ENCODE results near the gene MYO10. TPM values are rescaled to one million over a fixed set of nuclear protein-coding genes. Genes with fewer than 3 reads are reported as not detected.
A peak's percentile ranks its signal among the peaks of the same experiment; 100 is the strongest.

Gene MYO10
- polyA plus RNA-seq, 10 donors: 19.9 to 38.1 (median 28.8) TPM

DNA sequence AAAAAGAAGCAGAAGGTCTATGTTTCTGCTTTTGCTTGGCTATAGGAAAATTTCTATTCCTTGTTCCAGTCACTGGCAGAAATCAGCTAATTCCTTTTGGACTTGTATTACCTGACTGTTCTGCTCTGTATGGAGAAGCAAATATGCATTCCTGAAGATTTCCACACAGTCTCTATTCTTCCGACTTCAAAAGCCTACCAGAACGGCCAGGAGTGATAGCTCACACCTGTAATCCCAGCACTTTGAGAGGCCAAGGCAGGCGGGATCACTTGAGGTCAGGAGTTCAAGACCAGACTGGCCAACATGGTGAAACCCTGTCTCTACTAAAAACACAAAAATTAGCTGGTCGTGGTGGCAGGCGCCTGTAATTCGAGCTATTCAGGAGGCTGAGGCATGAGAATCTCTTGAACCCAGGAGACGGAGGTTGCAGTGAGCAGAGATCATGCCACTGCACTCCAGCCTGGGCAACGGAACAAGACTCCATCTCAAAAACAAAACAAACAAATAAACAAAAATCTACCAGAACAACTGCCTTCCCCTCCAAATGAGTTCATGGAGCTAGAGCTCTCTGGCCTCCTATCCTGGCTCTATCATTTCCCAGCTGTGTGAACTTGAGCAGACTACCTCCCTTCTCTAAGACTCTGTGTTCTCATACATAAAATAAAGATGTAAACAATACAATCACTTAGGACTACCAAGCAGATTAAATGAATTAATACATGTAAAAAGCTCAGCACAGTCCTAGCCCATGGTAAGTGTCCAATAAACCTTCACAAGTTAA lies 17.0 kb downstream of the MYO10 start:
- DNase-seq: no peak

DNA sequence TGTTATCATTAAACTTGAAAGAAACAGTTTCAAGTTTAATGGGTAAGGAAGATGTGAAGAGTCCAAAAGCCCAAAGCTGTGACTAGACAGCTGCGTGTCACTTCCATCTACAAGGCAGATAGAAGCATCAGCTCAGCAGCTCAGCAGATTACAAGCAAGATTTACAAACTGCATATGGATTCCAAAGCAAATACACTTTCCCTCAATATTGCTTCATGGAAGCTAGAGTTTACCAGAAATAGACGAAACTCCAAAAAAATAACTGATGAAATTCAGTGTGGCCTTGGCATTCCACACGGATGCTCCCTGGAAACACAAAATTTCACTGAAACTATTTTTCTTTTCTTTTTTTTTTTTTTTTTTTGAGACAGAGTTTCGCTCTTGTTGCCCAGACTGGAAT lies 17.9 kb downstream of the MYO10 start:
- DNase-seq: no peak

DNA sequence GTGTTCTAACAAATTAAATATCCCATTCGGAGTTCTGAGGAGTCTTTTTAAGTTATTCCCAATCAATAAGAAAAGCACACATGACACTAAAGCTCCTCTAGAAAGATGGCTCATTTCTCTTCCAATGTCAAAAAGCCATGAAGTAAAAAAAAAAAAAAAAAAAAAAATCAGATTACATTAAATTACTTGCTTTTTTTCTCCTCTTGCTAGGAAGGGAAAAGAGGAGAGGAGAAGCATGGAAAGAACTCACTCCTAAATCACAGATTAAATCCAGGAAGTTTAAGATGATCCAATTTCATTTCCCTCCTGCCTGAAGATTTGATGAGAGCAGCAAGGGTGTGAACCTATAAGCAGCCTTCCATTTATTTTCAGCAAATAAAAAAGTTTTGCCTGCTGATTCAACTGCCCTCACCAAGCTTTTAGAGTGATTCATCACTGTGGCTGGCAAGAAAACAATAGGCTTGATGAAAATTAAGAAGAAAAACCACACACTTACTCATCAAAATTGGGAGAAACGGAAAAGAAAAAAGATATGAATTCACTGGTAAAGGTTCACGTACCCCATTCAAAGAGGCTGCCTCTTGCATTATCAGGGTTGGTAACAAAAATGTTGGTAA lies 19.7 kb downstream of the MYO10 start:
- DNase-seq: peak in 1 of 3 donors; percentile 91

- DNase-seq: no peak
Measured at GRCh38 chr5:16914584-16914983, 21.5 kb downstream of the MYO10 start.

DNA sequence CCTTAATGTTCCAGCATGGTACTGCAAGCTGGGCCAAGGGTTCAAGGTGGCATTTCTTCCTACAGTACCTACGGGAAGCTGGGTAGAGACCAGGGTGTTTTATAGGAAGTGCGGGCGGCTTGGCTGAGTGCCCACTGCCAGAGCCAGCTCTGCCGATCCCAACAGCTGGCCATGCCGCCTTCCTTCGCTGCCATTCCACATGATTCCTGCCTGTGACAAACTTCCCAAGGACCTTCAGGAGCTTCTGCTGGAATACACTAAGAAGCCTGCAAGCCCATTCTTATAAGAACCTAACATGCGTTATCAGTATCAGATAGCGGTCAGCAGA lies 22.0 kb downstream of the MYO10 start:
- no peak for DNase-seq

DNA sequence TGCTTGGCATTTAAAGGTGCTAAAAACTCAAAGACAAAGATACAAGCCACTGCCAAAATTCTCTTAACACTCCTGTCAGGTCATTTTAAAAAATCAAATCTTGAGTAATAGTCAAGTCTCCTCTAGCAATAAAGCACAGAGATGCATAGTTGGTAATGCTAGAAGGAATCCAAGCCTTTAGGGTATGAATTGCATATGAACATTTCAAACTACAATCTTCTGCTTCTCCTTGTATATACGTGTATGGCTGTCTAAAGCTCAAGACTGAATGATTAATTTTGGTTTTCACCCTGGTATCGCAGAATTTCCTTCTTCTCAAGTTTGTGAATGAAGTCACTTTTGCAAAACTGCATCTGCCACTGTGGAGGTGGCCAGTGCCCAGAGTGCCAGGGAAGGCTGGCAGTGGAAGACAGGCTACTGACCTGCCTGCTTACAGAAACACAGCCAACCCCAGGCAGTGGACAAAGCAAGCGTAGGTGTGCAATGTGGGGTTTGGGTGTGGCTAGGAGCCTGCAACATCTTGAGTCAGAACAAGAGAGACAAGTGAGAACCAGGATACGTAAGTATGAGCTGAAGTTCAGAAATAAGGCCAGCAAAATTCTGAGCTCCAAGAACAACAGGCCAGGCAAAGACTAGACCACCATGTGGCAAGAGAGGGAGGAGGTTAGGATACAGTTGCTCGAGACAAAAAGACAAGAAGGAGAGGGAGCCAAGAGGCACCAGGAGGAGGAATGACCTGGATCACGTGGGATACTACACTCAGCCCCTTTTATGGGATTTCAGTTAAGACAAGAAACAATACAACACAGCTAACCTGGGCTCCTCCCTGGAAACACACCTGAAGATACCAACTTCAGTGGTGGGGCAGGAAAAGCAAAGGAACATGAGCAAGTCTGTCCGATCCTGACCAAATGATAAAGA lies 22.6 kb downstream of the MYO10 start:
- DNase-seq: no peak

DNA sequence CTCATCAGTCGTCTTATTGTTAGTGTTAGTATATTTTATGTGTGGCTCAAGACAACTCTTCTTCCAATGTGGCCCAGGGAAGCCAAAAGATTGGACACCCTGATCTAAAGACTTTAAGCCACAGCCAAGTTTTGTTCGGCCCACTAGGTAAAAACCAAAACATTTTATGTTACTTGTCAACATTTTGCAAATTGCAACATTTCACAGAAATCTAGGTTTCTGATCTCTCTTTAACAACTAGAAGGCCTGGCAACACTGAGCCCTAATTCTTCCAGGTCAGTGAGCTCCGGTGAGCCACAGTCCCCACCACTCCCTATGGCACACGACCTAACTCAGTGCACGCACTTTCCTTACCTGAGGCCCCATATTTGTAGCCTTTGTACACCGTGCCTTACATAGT lies 24.0 kb downstream of the MYO10 start:
- no peak for DNase-seq

DNA sequence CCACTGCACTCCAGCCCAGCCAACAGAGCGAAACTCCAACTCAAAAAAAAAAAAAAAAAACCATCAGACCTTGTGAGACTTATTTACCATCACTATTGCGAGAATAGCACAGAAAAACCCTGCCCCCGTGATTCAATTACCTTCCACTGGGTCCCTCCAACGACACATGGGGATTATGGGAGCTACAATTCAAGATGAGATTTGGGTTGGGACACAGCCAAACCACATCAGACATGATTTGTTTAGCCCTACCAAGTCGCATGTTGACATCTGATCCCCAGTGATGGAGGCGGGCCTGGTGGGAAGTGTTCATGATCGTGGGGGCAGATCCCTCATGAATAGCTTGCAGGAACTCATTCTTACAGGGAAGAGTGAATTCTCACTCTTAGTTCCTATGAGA lies 26.6 kb downstream of the MYO10 start:
- DNase-seq: no peak

DNA sequence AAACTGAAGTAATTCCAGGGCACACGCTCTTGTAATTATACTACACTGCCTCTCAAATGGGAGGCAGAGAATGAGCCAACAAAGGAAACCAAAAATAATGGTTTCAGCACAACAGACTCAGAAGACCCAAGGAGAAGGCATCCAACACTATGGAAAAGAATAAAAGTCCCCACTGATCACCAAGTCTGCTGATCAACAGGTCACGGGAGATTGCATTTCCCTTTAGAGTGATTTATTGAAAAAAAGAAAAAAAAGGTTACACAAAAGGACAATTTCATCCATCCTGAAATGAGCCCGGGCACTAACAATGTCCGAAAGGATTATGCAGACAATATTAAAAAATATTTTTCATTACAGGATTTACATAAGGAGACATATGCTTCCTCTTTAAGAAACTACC lies 28.8 kb downstream of the MYO10 start:
- DNase-seq: no peak

DNA sequence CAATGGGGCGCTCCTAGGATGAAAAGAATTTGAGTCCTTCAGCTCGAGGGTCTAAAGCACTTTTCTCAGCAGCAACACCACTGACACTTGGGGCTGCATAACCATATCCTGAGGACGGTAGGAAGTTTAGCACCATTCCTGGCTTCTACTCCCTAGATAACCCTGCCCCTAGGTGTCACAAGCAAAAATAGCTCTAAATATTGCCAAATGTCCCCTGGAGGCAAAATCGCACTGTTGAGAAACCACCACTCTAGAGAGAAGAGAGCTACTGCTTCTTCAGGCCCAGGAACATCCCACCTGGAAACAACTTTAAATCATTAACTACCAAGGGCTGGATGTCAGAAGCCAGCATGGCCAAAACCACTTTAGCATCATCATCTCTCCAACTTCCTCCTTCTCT lies 29.8 kb downstream of the MYO10 start:
- no peak for DNase-seq

DNA sequence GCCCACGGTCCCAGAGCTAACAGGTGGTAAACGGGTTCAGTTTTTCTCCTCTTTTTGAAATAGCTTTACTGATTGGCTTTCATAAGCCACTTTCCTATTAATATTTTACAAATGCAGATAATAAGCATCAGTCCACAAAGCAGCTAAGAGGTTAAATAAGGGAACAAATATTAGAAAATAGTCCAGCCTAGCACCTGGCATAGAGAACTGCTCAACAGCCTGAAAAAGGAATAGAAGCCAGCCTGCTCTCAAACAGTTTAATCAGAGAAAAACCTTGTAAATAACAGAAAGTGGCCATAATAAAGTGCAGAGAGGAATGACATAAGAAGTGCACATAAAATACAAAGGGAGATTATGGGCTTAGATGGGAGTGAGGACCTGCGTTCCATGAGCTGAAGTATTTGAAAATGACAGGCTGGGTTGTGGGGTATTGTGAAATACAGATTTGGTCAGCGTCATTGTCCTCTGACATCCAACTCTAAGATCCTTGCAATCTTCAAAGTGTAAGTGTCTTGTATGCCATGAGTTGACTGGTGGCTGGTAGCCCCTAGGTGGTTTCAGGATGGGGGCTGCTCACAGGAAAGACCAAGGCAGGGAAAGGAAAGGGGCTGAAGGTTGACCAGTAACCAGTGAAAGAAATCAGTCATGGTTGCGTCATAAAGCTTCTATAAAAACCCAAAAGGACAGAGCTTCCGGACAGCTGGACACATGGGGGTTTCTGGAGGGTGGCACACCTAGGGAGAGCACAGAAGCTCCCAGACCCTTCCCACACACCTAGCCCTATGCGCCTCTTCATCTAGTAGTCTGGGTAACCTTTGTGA lies 32.4 kb downstream of the MYO10 start:
- no peak for DNase-seq

DNA sequence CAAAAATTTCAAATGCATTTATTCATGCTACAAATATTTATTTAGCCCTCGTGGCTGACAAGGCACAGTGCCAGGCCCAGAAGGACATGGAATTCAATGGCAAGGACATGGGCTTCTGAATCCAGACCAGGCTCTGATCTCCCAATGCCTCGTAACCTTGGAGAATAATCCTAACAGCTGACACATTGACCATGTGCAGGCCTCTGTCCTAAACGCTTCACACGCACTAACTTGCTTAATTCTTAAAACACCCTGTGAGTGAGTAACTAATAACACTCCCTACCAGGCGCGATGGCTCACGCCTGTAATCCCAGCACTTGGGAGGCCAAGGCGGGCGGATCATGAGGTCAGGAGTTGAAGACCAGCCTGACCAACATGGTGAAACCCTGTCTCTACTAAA lies 33.2 kb downstream of the MYO10 start:
- DNase-seq: peak; percentile 35 to 64 (median 63)

DNA sequence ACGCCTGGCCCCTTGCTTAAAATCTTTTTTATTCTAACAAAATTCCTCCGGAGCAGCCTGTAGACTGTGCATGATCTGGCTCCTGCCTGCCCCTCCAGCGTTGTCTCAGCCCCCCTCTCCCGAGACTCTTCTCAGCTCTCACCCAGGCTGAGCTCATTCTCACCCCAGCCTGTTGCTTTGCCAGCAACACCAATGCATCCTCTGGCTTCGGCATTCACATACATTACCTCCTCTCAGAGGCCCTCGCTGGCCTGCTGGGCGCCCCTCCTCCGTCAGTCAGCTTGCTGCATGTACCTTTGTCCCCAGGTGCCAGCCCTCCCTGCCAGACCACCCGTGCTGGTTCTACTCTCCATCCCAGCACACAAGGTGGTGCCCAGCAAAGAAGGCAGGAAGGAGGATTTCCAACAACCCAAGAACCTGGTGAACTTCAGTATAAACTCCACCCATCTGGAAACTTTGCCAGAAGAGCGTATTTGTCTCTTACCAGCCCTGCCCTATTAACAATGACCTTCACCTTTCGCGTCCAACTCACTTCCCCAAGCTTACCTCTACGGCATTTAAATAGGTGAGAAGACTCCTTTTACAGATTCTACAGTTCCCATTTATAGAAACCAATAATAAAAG lies 35.0 kb downstream of the MYO10 start:
- no peak for DNase-seq

DNA sequence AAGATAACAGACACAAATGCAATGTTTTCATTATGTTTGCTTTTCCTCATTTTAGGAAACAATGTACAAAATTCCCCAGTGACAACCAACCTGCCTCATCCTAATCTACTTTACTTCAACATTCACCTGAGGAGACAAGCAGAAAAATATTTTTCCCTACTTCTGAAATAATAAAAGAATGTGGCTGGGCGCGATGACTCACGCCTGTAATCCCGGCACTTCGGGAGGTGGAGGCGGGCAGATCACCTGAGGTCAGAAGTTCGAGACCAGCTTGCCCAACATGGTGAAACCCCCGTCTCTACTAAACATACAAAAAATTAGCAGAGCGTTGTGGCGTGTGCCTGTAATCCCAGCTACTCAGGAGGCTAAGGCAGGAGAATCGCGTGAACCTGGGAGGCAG lies 36.9 kb downstream of the MYO10 start:
- DNase-seq: no peak

- no peak for DNase-seq
Measured at GRCh38 chr5:16897800-16898199, 38.3 kb downstream of the MYO10 start.

GRCh38 chr5:16897284-16897704 lies 38.8 kb downstream of the MYO10 start:
- no peak for DNase-seq

DNA sequence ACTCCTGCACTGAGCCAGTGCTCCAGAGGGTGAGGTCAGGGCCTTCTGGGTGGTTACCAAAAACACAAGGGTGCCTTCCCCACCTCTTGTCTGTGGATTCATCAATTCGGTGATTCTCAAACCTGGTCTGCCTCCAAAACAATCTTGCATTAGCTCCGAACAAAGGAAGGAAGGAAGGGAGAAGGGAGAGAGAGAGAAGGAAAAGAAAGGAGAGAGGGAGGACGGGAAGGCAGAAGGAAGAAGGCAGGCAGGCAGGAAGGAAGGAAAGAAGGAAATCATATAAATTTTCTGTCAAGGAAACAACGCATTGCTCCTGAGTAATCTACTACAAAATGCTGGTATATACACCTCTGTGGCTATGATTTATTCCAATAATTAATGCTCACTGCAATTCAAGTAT lies 39.3 kb downstream of the MYO10 start:
- no peak for DNase-seq

DNA sequence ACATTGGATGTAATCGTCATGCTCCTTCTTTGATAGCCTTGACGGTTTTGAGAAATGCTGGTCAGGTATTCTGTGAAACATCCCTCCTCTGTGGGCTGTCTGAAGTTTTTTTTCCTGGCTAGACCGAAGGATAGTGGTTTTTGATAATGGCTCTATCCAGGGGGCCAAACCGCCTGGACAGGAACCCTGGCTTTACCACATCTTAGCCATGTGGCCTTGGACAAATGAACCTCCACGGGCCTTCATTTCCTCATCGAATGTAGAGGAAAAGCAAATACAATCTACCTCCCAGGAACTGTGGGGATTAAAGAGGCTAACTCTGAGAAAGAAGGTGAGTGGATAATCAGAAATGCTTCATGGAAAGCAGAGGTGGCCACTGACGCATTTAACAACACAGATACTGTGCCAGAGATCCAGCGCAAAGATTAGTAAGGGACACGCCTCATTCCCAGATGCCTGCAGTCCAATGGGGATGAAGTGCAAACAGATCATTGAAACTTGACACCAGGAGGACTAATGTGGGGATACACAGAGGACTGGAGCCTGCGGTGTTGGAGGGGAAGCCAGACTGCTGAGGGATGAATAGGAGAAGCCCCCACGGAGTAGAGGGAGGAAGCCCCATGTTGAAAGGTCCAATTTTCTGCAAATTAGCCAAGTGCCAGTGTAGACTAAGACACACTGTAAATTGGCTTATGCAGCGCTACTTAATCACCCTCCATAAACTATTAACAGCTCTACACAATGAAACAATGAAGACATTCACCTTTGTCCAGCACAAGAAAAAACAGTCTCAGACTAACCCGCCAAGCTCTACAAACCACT lies 41.6 kb downstream of the MYO10 start:
- DNase-seq: peak in 2 of 3 donors; percentile 46 to 88

- no peak for DNase-seq
Measured at GRCh38 chr5:16891033-16891432, 45.1 kb downstream of the MYO10 start.

DNA sequence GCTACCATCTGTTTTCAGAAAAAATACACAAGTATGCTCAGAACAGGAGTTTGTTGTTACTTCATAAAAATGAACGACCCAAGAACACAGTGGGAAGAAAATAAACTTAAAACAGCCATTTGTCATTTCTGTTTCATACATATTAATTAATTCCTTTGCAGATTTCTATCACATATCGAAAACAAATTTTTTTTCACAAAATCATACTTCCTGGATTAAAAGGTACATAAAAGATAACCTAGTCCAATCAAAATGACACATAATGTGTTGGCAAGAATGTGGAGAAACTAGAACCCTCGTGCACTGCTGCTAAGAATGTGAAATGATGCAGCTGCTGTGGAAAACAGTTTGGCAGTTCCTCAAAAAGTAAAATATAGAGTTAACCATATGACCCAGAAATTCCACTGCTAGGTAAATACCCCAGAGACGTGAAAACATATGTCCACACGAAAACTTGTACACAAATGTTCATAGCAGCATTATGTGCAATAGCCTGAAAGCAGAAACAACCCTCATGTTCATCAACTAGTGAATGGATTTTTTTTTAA lies 46.0 kb downstream of the MYO10 start:
- peak in 2 of 3 donors; percentile 44 to 61 for DNase-seq
